H1 (cell line): Measurements from ENCODE around the gene CCSER2. TPM values are rescaled to one million over a fixed set of nuclear protein-coding genes. Genes with fewer than 3 reads are reported as not detected.

Experiments used
- CTCF ChIA-PET: fragments of 300-600 bp; sonication (Branson Sonifier 250); formaldehyde crosslinking; loops from one replicate; lab custom pipeline; 2021; ENCODE audit not compliant: partially characterized antibody; lab: Charles Lee
- POLR2A ChIA-PET: fragments of 300-600 bp; sonication (Branson Sonifier 250); formaldehyde crosslinking; loops from one replicate; lab custom pipeline; 2021; ENCODE audit warnings: inconsistent platforms; ENCODE audit not compliant: partially characterized antibody; lab: Charles Lee
- DNase-seq, 2 experiments: peaks; one replicate each; pipeline versions ENCODE4 v3.0.0 to v3.0.0-alpha.2; 2010 to 2022; ENCODE audit warnings: low spot score in 2 of 2, low read depth in 1 of 2, mixed read lengths in 1 of 2
- FAIRE-seq: peaks from 2 replicates; lab custom pipeline; 2011; peaks lifted over from hg19 to GRCh38; lab: Jason Lieb, UNC
- H2AFZ ChIP-seq: 2 replicates; pipeline ENCODE4 v1.8.1; 2012; ENCODE audit warnings: low read length, inconsistent platforms
- H2AK5ac ChIP-seq: 2 replicates; pipeline ENCODE4 v1.6.1; 2013; ENCODE audit warnings: low read depth, low read length
- H2BK120ac ChIP-seq: replicated peaks from 2 replicates; pipeline ENCODE3; 2013; ENCODE audit warnings: low read depth, low read length, inconsistent platforms
- H2BK12ac ChIP-seq: 2 replicates; pipeline ENCODE4 v1.6.1; 2013; ENCODE audit warnings: low read depth, low read length
- H2BK15ac ChIP-seq: 2 replicates; pipeline ENCODE4 v1.6.1; 2013; ENCODE audit warnings: low read length
- H2BK20ac ChIP-seq: 2 replicates; pipeline ENCODE4 v1.6.1; 2013; ENCODE audit warnings: low read length
- H2BK5ac ChIP-seq: 2 replicates; pipeline ENCODE4 v1.6.1; 2013; ENCODE audit warnings: low read depth, low read length
- H3K14ac ChIP-seq: 2 replicates; pipeline ENCODE4 v1.6.1; 2013; ENCODE audit warnings: inconsistent platforms; ENCODE audit not compliant: insufficient read length
- H3K18ac ChIP-seq: 2 replicates; pipeline ENCODE4 v1.6.1; 2013; ENCODE audit warnings: low read length; ENCODE audit errors: extremely low read depth
- H3K23ac ChIP-seq: 2 replicates; pipeline ENCODE4 v1.6.1; 2013; ENCODE audit warnings: inconsistent platforms; ENCODE audit not compliant: insufficient read length
- H3K23me2 ChIP-seq: 2 replicates; pipeline ENCODE4 v1.6.1; 2013; ENCODE audit warnings: low read depth, low read length
- H3K27ac ChIP-seq: 2 replicates; pipeline ENCODE4 v1.6.1; 2011; ENCODE audit warnings: low read depth, low read length, inconsistent platforms
- H3K27me3 ChIP-seq, 4 experiments: replicated peaks in 1 of 4; 1 replicate in 1 of 4; 2 replicates in 3 of 4; pipeline versions ENCODE4 v1.6.1 to v1.8.1; 2011 to 2013; ENCODE audit warnings: low read length in 3 of 4, mild to moderate bottlenecking in 3 of 4, inconsistent platforms in 2 of 4, mixed read lengths in 2 of 4, moderate library complexity in 1 of 4; ENCODE audit not compliant: control insufficient read depth in 3 of 4, insufficient read depth in 3 of 4; ENCODE audit errors: extremely low read depth in 1 of 4
- H3K36me3 ChIP-seq, 4 experiments: 2 replicates each; pipeline versions ENCODE4 v1.6.1 to v1.8.1; 2011 to 2013; ENCODE audit warnings: mild to moderate bottlenecking in 4 of 4, low read length in 3 of 4, moderate library complexity in 2 of 4, control low read depth in 1 of 4, inconsistent platforms in 1 of 4; ENCODE audit not compliant: insufficient read depth in 4 of 4, control insufficient read depth in 2 of 4
- H3K4ac ChIP-seq: replicated peaks from 2 replicates; pipeline ENCODE3; 2013; ENCODE audit warnings: low read length, low read depth, mixed read lengths, inconsistent platforms; ENCODE audit not compliant: insufficient read length
- H3K4me1 ChIP-seq, 4 experiments: replicated peaks in 1 of 4; 1 replicate in 1 of 4; 2 replicates in 3 of 4; pipeline versions ENCODE4 v1.6.1 to v1.8.1; 2011 to 2013; ENCODE audit warnings: low read length in 3 of 4, inconsistent platforms in 2 of 4, mixed read lengths in 1 of 4; ENCODE audit not compliant: insufficient read depth in 4 of 4, control insufficient read depth in 3 of 4
- H3K4me2 ChIP-seq, 2 experiments: 2 replicates each; pipeline versions ENCODE4 v1.6.1 to v1.8.1; 2011 to 2013; ENCODE audit warnings: low read depth in 2 of 2, low read length in 2 of 2, control low read depth in 1 of 2, inconsistent platforms in 1 of 2, mild to moderate bottlenecking in 1 of 2; ENCODE audit not compliant: insufficient read depth in 1 of 2
- H3K4me3 ChIP-seq, 4 experiments: fragments of 200-600, 300-600 bp in 1 of 4; sonication (generic), shearing (Covaris generic), sonication (Bioruptor Twin) in 1 of 4; 2 replicates each; pipeline versions ENCODE4 v1.5.1 to v1.8.1; 2011 to 2016; ENCODE audit warnings: low read length in 4 of 4, low read depth in 3 of 4, control low read depth in 2 of 4, inconsistent platforms in 2 of 4, mild to moderate bottlenecking in 2 of 4, mixed read lengths in 1 of 4, moderate library complexity in 1 of 4; ENCODE audit not compliant: insufficient read depth in 2 of 4; ENCODE audit errors: extremely low read depth in 1 of 4
- H3K56ac ChIP-seq: replicated peaks from 2 replicates; pipeline ENCODE3; 2013; ENCODE audit warnings: low read depth, mild to moderate bottlenecking, mixed read lengths, low read length, inconsistent platforms; ENCODE audit not compliant: insufficient read length
- H3K79me1 ChIP-seq: 2 replicates; pipeline ENCODE4 v1.6.1; 2013; ENCODE audit warnings: low read depth, low read length, control low read depth
- H3K79me2 ChIP-seq, 2 experiments: 2 replicates each; pipeline versions ENCODE4 v1.6.1 to v1.8.1; 2012 to 2013; ENCODE audit warnings: low read length in 2 of 2, mild to moderate bottlenecking in 2 of 2, inconsistent platforms in 1 of 2; ENCODE audit not compliant: insufficient read depth in 2 of 2, control insufficient read depth in 1 of 2
- H3K9ac ChIP-seq, 4 experiments: replicated peaks in 1 of 4; 1 replicate in 1 of 4; 2 replicates in 3 of 4; pipeline versions ENCODE4 v1.6.1 to v1.8.1; 2011 to 2013; ENCODE audit warnings: low read depth in 3 of 4, low read length in 3 of 4, control low read depth in 2 of 4, mild to moderate bottlenecking in 2 of 4, moderate library complexity in 2 of 4, inconsistent platforms in 1 of 4; ENCODE audit errors: extremely low read depth in 1 of 4
- H3K9me3 ChIP-seq, 2 experiments: 2 replicates each; pipeline versions ENCODE4 v1.6.1 to v1.8.1; 2012 to 2013; ENCODE audit warnings: mild to moderate bottlenecking in 2 of 2, moderate library complexity in 2 of 2, control low read depth in 1 of 2, inconsistent platforms in 1 of 2, low read depth in 1 of 2, low read length in 1 of 2, mixed read lengths in 1 of 2; ENCODE audit not compliant: insufficient read depth in 2 of 2
- H4K20me1 ChIP-seq, 2 experiments: replicated peaks in 1 of 2; 2 replicates each; pipeline versions ENCODE3 to v1.8.1; 2011 to 2013; ENCODE audit warnings: inconsistent platforms in 2 of 2, low read length in 2 of 2, mild to moderate bottlenecking in 1 of 2; ENCODE audit not compliant: insufficient read depth in 2 of 2, control insufficient read depth in 1 of 2
- H4K5ac ChIP-seq: 2 replicates; pipeline ENCODE4 v1.6.1; 2013; ENCODE audit warnings: low read length, low read depth, mixed read lengths, inconsistent platforms; ENCODE audit not compliant: insufficient read length
- H4K8ac ChIP-seq: 2 replicates; pipeline ENCODE4 v1.8.0; 2013; ENCODE audit warnings: mild to moderate bottlenecking, moderate library complexity, low read length, inconsistent platforms; ENCODE audit not compliant: insufficient read depth; ENCODE audit errors: extremely low read depth
- H4K91ac ChIP-seq: replicated peaks from 2 replicates; pipeline ENCODE3; 2013; ENCODE audit warnings: low read length, mixed read lengths, inconsistent platforms; ENCODE audit not compliant: insufficient read length
- CEBPB ChIP-seq: IDR thresholded peaks from 2 replicates; pipeline ENCODE4 v1.6.1; 2012; ENCODE audit warnings: low read depth, low read length
- YY1 ChIP-seq: IDR thresholded peaks from 2 replicates; pipeline ENCODE4 v1.6.1; 2011; ENCODE audit warnings: low read depth, mild to moderate bottlenecking, low read length
- WGBS, 2 experiments: shearing (Covaris generic) in 1 of 2; methylation state at CpG; one replicate each; pipeline versions ENCODE4 v1.1.6 to v1.1.7; 2013 to 2015; ENCODE audit warnings: low lambda C conversion rate in 2 of 2, mixed read lengths in 2 of 2, inconsistent platforms in 1 of 2, low coverage in 1 of 2, missing lambda C conversion rate in 1 of 2; ENCODE audit not compliant: insufficient replicate concordance in 2 of 2, insufficient coverage in 1 of 2, insufficient read length in 1 of 2; ENCODE audit errors: extremely low coverage in 1 of 2, missing lambda C conversion rate in 1 of 2; 5-methylcytosine and 5-hydroxymethylcytosine counted together
- polyA plus RNA-seq, 7 experiments: library from polyadenylated mRNA; depleted of rRNA in 3 of 7; stranded (reverse) in 5 of 7; unstranded in 2 of 7; fragments of >200 nt in 5 of 7; fragments of 200-250 nt in 2 of 7; gene quantifications; 1 replicate in 5 of 7; 2 replicates in 1 of 7; 4 replicates in 1 of 7; pipeline versions ENCODE4 v1.2.1 to v1.2.3, GENCODE V29; 2011 to 2013; ENCODE audit warnings: missing spikeins in 2 of 7, mixed read lengths in 2 of 7
- total RNA-seq: library from RNA; stranded (reverse); fragmentation: NEBNext Ultra II Directional; extraction: Animal tissue kit (Norgen Biotek cat#: 25700); gene quantifications from 2 replicates; pipeline ENCODE4 v1.2.1, GENCODE V29; 2021

The CCSER2 gene
- total and polyA plus RNA-seq, 2 of the 8 experiments (the other 6 are each of a cell fraction or from before 2014, with no cell fraction given): 6.9 to 30.5 TPM

- peaks cover 0 to 8% (median 3%) of the 10 kb centered on the region in 4 experiments; a peak in 3 of 8 replicates for H3K36me3 ChIP-seq
- H3K4me1 ChIP-seq: peaks cover 0 to 3% (median 0%) of the 10 kb centered on the region in 4 experiments; a peak in 1 of 7 replicates
- no peak overlapping the region for H3K23ac ChIP-seq
- no peak overlapping the region for H4K8ac ChIP-seq
- no peak overlapping the region for H4K5ac ChIP-seq
- no peak overlapping the region for H2BK12ac ChIP-seq
- no peak overlapping the region for H3K4me3 ChIP-seq
- FAIRE-seq: no peak
- H3K9ac ChIP-seq: no peak overlapping the region
- H2BK15ac ChIP-seq: no peak overlapping the region
- no peaks in the 10 kb centered on the region; the same call in 1 of the 2 replicates for H3K23me2 ChIP-seq
- H4K91ac ChIP-seq: no peak overlapping the region
- no peak overlapping the region for H3K4me2 ChIP-seq
- H3K4ac ChIP-seq: no peak overlapping the region
- no peak overlapping the region for H2BK5ac ChIP-seq
- H3K27ac ChIP-seq: no peak overlapping the region
- H3K27me3 ChIP-seq: no peaks in the 10 kb centered on the region
- H3K79me1 ChIP-seq: no peaks in the 10 kb centered on the region
- no peak overlapping the region for H2BK120ac ChIP-seq
- no peak overlapping the region for H3K18ac ChIP-seq
- 85% methylated on average over 2 of the region's 2 CpGs; no CpG with 5 or more reads in 1 of the 2 experiments for WGBS, 2 experiments
- no peaks in the 10 kb centered on the region for H3K79me2 ChIP-seq
- no peak overlapping the region for H3K14ac ChIP-seq
- H3K9me3 ChIP-seq: no peaks in the 10 kb centered on the region
- H4K20me1 ChIP-seq: no peaks in the 10 kb centered on the region
- H2BK20ac ChIP-seq: no peak overlapping the region
- no peak overlapping the region for H2AFZ ChIP-seq
- H3K56ac ChIP-seq: no peak overlapping the region
- H2AK5ac ChIP-seq: no peak overlapping the region
- CTCF ChIA-PET: interaction anchor here (0.6 to 2.9 kb wide), 4 partner anchors 26 to 397 kb away, joined by 3 to 17 read pairs (median 6); no protein-coding TSS in a partner anchor
- DNase-seq: no peak
- TF ChIP-seq CEBPB (no peak), YY1 (no peak)
- POLR2A ChIA-PET: no interaction called here
Observed at GRCh38 chr10:84511106-84511505, 182.7 kb downstream of the CCSER2 start.
